ENCODE data around the gene LANCL1.
A peak's percentile ranks its signal among the peaks of the same experiment; 100 is the strongest.

LANCL1 gene

GRCh38 chr2:210412660-210413059 is 63.9 kb downstream of the LANCL1 start:
- ATAC-seq (replicated peaks) (no peak), DNase-seq (no peak)
- Mint-ChIP-seq H3K4me3 (no peak overlapping the region), H3K27ac (no peak overlapping the region), H3K9me3 (no peaks in the 10 kb centered on the region), H3K36me3 (ENCODE audit: insufficient read depth) (no peaks in the 10 kb centered on the region), H3K27me3 (peaks cover 0 to 19% of the 10 kb centered on the region in 2 donors), H3K4me1 (ENCODE audit: low read depth in 2 of 2) (no peaks in the 10 kb centered on the region)

- DNase-seq (no peak), ATAC-seq (replicated peaks) (no peak)
- no peaks in the 10 kb centered on the region for H3K36me3 Mint-ChIP-seq (ENCODE audit: insufficient read depth)
- H3K4me1 Mint-ChIP-seq (ENCODE audit: low read depth in 2 of 2): no peaks in the 10 kb centered on the region
- H3K27me3 Mint-ChIP-seq: peaks cover 14 to 16% of the 10 kb centered on the region in 2 donors
- no peak overlapping the region for H3K4me3 Mint-ChIP-seq
- no peaks in the 10 kb centered on the region for H3K9me3 Mint-ChIP-seq
- H3K27ac Mint-ChIP-seq: no peak overlapping the region
These were observed 66.0 kb downstream of the LANCL1 start for GRCh38 chr2:210410542-210410941.

GRCh38 chr2:210399440-210400041 is 77.0 kb downstream of the LANCL1 start:
- Mint-ChIP-seq H3K9me3 (no peaks in the 10 kb centered on the region), H3K27me3 (peaks cover 0 to 18% of the 10 kb centered on the region in 2 donors), H3K4me1 (ENCODE audit: low read depth in 2 of 2) (peaks cover 0 to 1% of the 10 kb centered on the region in 2 donors), H3K36me3 (ENCODE audit: insufficient read depth) (peaks cover 2% of the 10 kb centered on the region), H3K4me3 (no peak overlapping the region), H3K27ac (peak overlapping the region in 1 of 2 donors; percentile 11)
- ATAC-seq (replicated peaks) (no peak), DNase-seq (no peak)

- H3K36me3 Mint-ChIP-seq (ENCODE audit: insufficient read depth): no peaks in the 10 kb centered on the region
These were observed 84.1 kb downstream of the LANCL1 start for GRCh38 chr2:210392469-210392881.

GRCh38 chr2:210389856-210390255 is 86.7 kb downstream of the LANCL1 start:
- ATAC-seq (replicated peaks): no peak
- peaks cover 8 to 14% of the 10 kb centered on the region in 2 donors for H3K27me3 Mint-ChIP-seq
- no peak overlapping the region for H3K27ac Mint-ChIP-seq
- no peak overlapping the region for H3K4me3 Mint-ChIP-seq
- no peaks in the 10 kb centered on the region for H3K4me1 Mint-ChIP-seq (ENCODE audit: low read depth in 2 of 2)
- no peaks in the 10 kb centered on the region for H3K9me3 Mint-ChIP-seq
- DNase-seq: no peak
- no peaks in the 10 kb centered on the region for H3K36me3 Mint-ChIP-seq (ENCODE audit: insufficient read depth)

More at GRCh38 chr2:210392469-210392881, 84.1 kb downstream of the LANCL1 start:
- no peak overlapping the region for H3K27ac Mint-ChIP-seq
- peaks cover 7 to 20% of the 10 kb centered on the region in 2 donors for H3K27me3 Mint-ChIP-seq
- ATAC-seq (replicated peaks): no peak
- no peak for DNase-seq
- no peaks in the 10 kb centered on the region for H3K4me1 Mint-ChIP-seq (ENCODE audit: low read depth in 2 of 2)
- H3K9me3 Mint-ChIP-seq: no peaks in the 10 kb centered on the region
- H3K4me3 Mint-ChIP-seq: no peak overlapping the region

- DNase-seq (no peak), ATAC-seq (replicated peaks) (no peak)
- H3K9me3 Mint-ChIP-seq: no peaks in the 10 kb centered on the region
- no peaks in the 10 kb centered on the region for H3K36me3 Mint-ChIP-seq (ENCODE audit: insufficient read depth)
- no peaks in the 10 kb centered on the region for H3K4me1 Mint-ChIP-seq (ENCODE audit: low read depth in 2 of 2)
- H3K27me3 Mint-ChIP-seq: peaks cover 14 to 16% of the 10 kb centered on the region in 2 donors
- H3K27ac Mint-ChIP-seq: no peak overlapping the region
- H3K4me3 Mint-ChIP-seq: no peak overlapping the region
These were observed 88.4 kb downstream of the LANCL1 start for GRCh38 chr2:210388148-210388547.

- Mint-ChIP-seq H3K36me3 (ENCODE audit: insufficient read depth) (no peaks in the 10 kb centered on the region), H3K4me1 (ENCODE audit: low read depth in 2 of 2) (no peaks in the 10 kb centered on the region), H3K27me3 (peaks cover 15 to 22% of the 10 kb centered on the region in 2 donors)
These were observed 89.5 kb downstream of the LANCL1 start for GRCh38 chr2:210387074-210387473.

More at GRCh38 chr2:210387074-210387473, 89.5 kb downstream of the LANCL1 start:
- no peak for ATAC-seq (replicated peaks)
- no peak for DNase-seq
- H3K4me3 Mint-ChIP-seq: no peak overlapping the region
- no peak overlapping the region for H3K27ac Mint-ChIP-seq
- H3K9me3 Mint-ChIP-seq: no peaks in the 10 kb centered on the region

All from effector memory CD8-positive, alpha-beta T cell (primary cell).